Mucosa of descending colon (tissue), 3 donors: ENCODE data around the gene OSBPL8. TPM values are rescaled to one million over a fixed set of nuclear protein-coding genes. Genes with fewer than 3 reads are reported as not detected.

Source experiments
- ATAC-seq: fragments of 200-7000 bp; cut with Tn5 transposase; one replicate; pipeline ENCODE4 v1.9.1; 2020; ENCODE audit warnings: mild to moderate bottlenecking, moderate library complexity
- DNase-seq, 3 donors: peaks; one replicate each; pipeline ENCODE4 v3.0.0-alpha.2; 2020
- H3K36me3 ChIP-seq: fragments of 200-600 bp; one replicate; pipeline ENCODE4 v1.8.0; 2021; ENCODE audit warnings: low read depth, mild to moderate bottlenecking
- H3K4me1 ChIP-seq: fragments of 200-600 bp; one replicate; pipeline ENCODE4 v1.8.0; 2021; ENCODE audit warnings: low read depth, mild to moderate bottlenecking
- H3K4me3 ChIP-seq: fragments of 200-600 bp; one replicate; pipeline ENCODE4 v1.8.0; 2021; ENCODE audit warnings: mild to moderate bottlenecking
- H3K9me3 ChIP-seq: fragments of 200-600 bp; one replicate; pipeline ENCODE4 v1.8.0; 2021; ENCODE audit warnings: mild to moderate bottlenecking
- CTCF ChIP-seq: fragments of 200-600 bp; IDR thresholded peaks from one replicate; pipeline ENCODE4 v1.8.0; 2022; ENCODE audit warnings: antibody characterized with exemption, mild to moderate bottlenecking
- intact Hi-C, 2 donors: fragments of 100-400 bp; cut with DNase I in 1 of 2; cut with micrococcal nuclease in 1 of 2; formaldehyde crosslinking; loops; one replicate each; pipeline versions ENCODE4 v1.11.0 to v1.11.1; 2022; cut with DNase I, micrococcal nuclease
- total RNA-seq, 3 donors: library from RNA; stranded (reverse); fragmentation: NEBNext Ultra II Directional in 2 of 3; extraction: Animal tissue kit (Norgen Biotek cat#: 25700) in 2 of 3; gene quantifications; one replicate each; pipeline versions ENCODE4 v1.2.1 to v1.2.4, GENCODE V29; 2021 to 2023
- donor health status: DM: no; HTN: no; CAD: no; lungs with moderate emphysema.
- donor health status: DM: no; HTN: no; CAD: no.
- donor health status: DM: no; HTN: yes; CAD: no.

OSBPL8 gene
- total RNA-seq, 3 donors from 2014 or later: 26.3 to 56.0 (median 26.9) TPM

GRCh38 chr12:76409074-76409473 is 150.5 kb downstream of the OSBPL8 start:
- ATAC-seq: no peak
- no peaks in the 10 kb centered on the region for H3K36me3 ChIP-seq
- H3K4me1 ChIP-seq: no peaks in the 10 kb centered on the region
- no peaks in the 10 kb centered on the region for H3K9me3 ChIP-seq
- intact Hi-C loops: no loop called here
- no peak for DNase-seq
- no peak for TF ChIP-seq CTCF
- no peak overlapping the region for H3K4me3 ChIP-seq

DNA sequence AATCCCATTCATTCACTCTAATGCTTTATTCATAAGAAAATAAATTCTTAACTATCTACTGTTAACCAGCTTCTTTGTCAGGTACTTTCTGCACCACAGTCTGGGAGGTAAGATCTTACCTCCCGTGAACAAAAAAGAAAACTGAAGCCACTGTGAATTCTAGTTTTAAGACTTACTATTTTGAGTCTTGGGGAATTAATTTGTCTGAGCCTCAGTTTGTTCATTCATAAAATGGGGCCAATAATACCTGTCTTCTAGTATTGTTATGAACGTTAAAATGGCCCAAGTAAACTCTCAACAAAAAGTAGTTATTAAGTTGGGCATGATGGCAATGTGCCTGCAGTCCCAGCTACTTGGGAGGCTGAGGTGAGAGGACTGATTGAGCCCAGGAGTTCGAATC is 151.9 kb downstream of the OSBPL8 start:
- Histone ChIP-seq H3K4me3 (no peak overlapping the region), H3K36me3 (no peaks in the 10 kb centered on the region), H3K4me1 (no peaks in the 10 kb centered on the region), H3K9me3 (no peaks in the 10 kb centered on the region)
- ATAC-seq (no peak), DNase-seq (no peak)
- intact Hi-C loops: no loop called here
- no peak for TF ChIP-seq CTCF

DNA sequence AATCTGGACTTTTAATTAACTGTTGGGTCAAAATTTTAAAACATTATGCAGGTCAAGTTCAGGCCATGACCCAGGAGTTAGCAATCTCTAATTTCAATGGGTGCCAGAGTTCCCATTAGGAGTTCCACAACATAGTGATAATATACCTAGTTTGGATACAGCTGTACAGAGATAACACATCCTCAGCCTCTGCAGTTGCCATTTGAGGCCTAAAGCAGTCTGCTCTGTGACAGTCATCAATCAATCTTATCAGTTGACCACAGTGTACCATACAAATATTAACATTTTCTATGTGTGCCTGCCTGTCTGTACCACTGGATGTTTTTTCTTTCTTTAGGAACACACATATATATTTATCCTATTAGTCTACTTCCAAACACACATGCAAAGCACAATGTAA is 157.3 kb downstream of the OSBPL8 start:
- ATAC-seq: no peak
- Histone ChIP-seq H3K4me3 (no peak overlapping the region), H3K4me1 (no peaks in the 10 kb centered on the region), H3K36me3 (no peaks in the 10 kb centered on the region), H3K9me3 (no peaks in the 10 kb centered on the region)
- no peak for TF ChIP-seq CTCF
- DNase-seq: no peak
- intact Hi-C loops: no loop called here

GRCh38 chr12:76400136-76400535 is 159.4 kb downstream of the OSBPL8 start:
- no peak for TF ChIP-seq CTCF
- no peak for ATAC-seq
- intact Hi-C loops: no loop called here
- Histone ChIP-seq H3K9me3 (no peaks in the 10 kb centered on the region), H3K4me1 (no peaks in the 10 kb centered on the region), H3K36me3 (no peaks in the 10 kb centered on the region), H3K4me3 (no peak overlapping the region)
- no peak for DNase-seq

GRCh38 chr12:76399040-76399439 is 160.5 kb downstream of the OSBPL8 start:
- DNase-seq: no peak
- intact Hi-C loops: no loop called here
- TF ChIP-seq CTCF: no peak
- no peaks in the 10 kb centered on the region for H3K9me3 ChIP-seq
- no peaks in the 10 kb centered on the region for H3K4me1 ChIP-seq
- H3K4me3 ChIP-seq: no peak overlapping the region
- H3K36me3 ChIP-seq: no peaks in the 10 kb centered on the region
- no peak for ATAC-seq

GRCh38 chr12:76398106-76398505 is 161.5 kb downstream of the OSBPL8 start:
- Histone ChIP-seq H3K4me3 (no peak overlapping the region), H3K4me1 (no peaks in the 10 kb centered on the region), H3K36me3 (no peaks in the 10 kb centered on the region), H3K9me3 (no peaks in the 10 kb centered on the region)
- intact Hi-C loops: no loop called here
- ATAC-seq: no peak
- DNase-seq: no peak
- no peak for TF ChIP-seq CTCF
